Tibial nerve (tissue), 4 donors: Measurements from ENCODE around the gene SMG1. TPM values are rescaled to one million over a fixed set of nuclear protein-coding genes. Genes with fewer than 3 reads are reported as not detected.
"Not testable (repeated sequence)": the region's sequence is repeated elsewhere in the genome, so short reads cannot be mapped to it uniquely, and the experiment has no call there.

Source experiments
- DNase-seq, 2 donors: peaks; one replicate each; pipeline ENCODE4 v3.0.0-alpha.2; 2019; ENCODE audit warnings: low spot score in 2 of 2
- H3K27ac ChIP-seq, 4 donors: fragments of 200-600 bp; sonication (generic) in 3 of 4; one replicate each; pipeline ENCODE4 v1.5.1; 2017 to 2019; ENCODE audit warnings: mild to moderate bottlenecking in 1 of 4
- H3K27me3 ChIP-seq, 2 donors: fragments of 200-600 bp; sonication (generic) in 1 of 2; one replicate each; pipeline versions ENCODE4 v1.5.1 to v1.6.0; 2017 to 2019
- H3K36me3 ChIP-seq, 3 donors: fragments of 200-600 bp; sonication (generic); one replicate each; pipeline ENCODE4 v1.5.1; 2018 to 2019
- H3K4me1 ChIP-seq, 4 donors: fragments of 200-600 bp; sonication (generic) in 3 of 4; one replicate each; pipeline ENCODE4 v1.5.1; 2017 to 2019
- H3K4me3 ChIP-seq, 4 donors: fragments of 200-600 bp; sonication (generic) in 3 of 4; one replicate each; pipeline ENCODE4 v1.5.1; 2017 to 2019; ENCODE audit warnings: mild to moderate bottlenecking in 1 of 4, moderate library complexity in 1 of 4
- H3K9me3 ChIP-seq, 4 donors: fragments of 200-600 bp; sonication (generic) in 3 of 4; one replicate each; pipeline ENCODE4 v1.5.1; 2017 to 2019
- CTCF ChIP-seq, 5 experiments: fragments of 200-600 bp in 3 of 5; fragments of 450-650 bp in 2 of 5; sonication (generic) in 3 of 5; IDR thresholded peaks; one replicate each; pipeline ENCODE4 v1.5.1; 2016 to 2019; ENCODE audit warnings: antibody characterized with exemption in 5 of 5, mild to moderate bottlenecking in 3 of 5, moderate library complexity in 2 of 5
- EP300 ChIP-seq, 2 donors: sonication (generic); formaldehyde crosslinking; IDR thresholded peaks; one replicate each; pipeline ENCODE4 v1.6.1; 2017; ENCODE audit warnings: antibody characterized with exemption in 2 of 2, mild to moderate bottlenecking in 1 of 2
- POLR2A ChIP-seq, 2 donors: fragments of 450-650 bp; IDR thresholded peaks; one replicate each; pipeline ENCODE4 v1.6.1; 2017; ENCODE audit warnings: antibody characterized with exemption in 2 of 2, mild to moderate bottlenecking in 2 of 2, moderate library complexity in 2 of 2
- WGBS, 2 donors: methylation state at CpG; one replicate each; pipeline ENCODE4 v1.1.5; 2018; 5-methylcytosine and 5-hydroxymethylcytosine counted together
- total RNA-seq, 4 donors: library from RNA; depleted of rRNA; stranded (reverse); fragments of >200 nt; gene quantifications; one replicate each; pipeline ENCODE4 v1.1.0, GENCODE V29; 2016

Gene SMG1
- total RNA-seq: 100 to 1,000 TPM in 1 of 4 donors, 10 to 100 TPM in 3; 83.5 to 101 (median 89.4) TPM

- peak; percentile 86 to 87 for DNase-seq
- peaks cover 0 to 18% (median 7%) of the 10 kb centered on the region in 4 donors for H3K4me1 ChIP-seq
- H3K27ac ChIP-seq: peak within 1 kb of the TSS; percentile 35 to 96 (median 93)
- peak within 1 kb of the TSS; percentile 82 to 94 (median 88) for H3K4me3 ChIP-seq
- not testable (repeated sequence) for H3K9me3 ChIP-seq, H3K27me3 ChIP-seq, H3K36me3 ChIP-seq
- WGBS, 2 donors: 0 to 1% methylated on average over 65 to 103 of the region's 104 CpGs
- peak; percentile 65 to 89 for TF ChIP-seq POLR2A (IDR thresholded peaks at IDR 0.05)
- peak in 1 of 5 experiments; percentile 20 for TF ChIP-seq CTCF (IDR thresholded peaks at IDR 0.05)
- TF ChIP-seq EP300 (IDR thresholded peaks at IDR 0.05): peak; percentile 9 to 71
Measured at GRCh38 chr16:18925986-18926865, at the start of gene SMG1. TSS of gene SMG1 (minus strand) at chr16:18926408. CDS start at chr16:18926041, 367 bp downstream.

GRCh38 chr16:18975109-18975508 lies 48.9 kb upstream of the SMG1 start:
- no peaks in the 10 kb centered on the region for H3K9me3 ChIP-seq
- no peaks in the 10 kb centered on the region for H3K4me1 ChIP-seq
- H3K36me3 ChIP-seq: no peaks in the 10 kb centered on the region
- peaks cover 0 to 11% of the 10 kb centered on the region in 2 donors for H3K27me3 ChIP-seq
- H3K27ac ChIP-seq: no peak overlapping the region
- DNase-seq: no peak
- TF ChIP-seq CTCF (IDR thresholded peaks at IDR 0.05) (no peak), POLR2A (IDR thresholded peaks at IDR 0.05) (no peak)
- WGBS, 2 donors: 51% methylated on average over 3 of the region's 3 CpGs
- no peak overlapping the region for H3K4me3 ChIP-seq

- H3K4me1 ChIP-seq: peaks cover 0 to 3% (median 0%) of the 10 kb centered on the region in 4 donors
- no peak for DNase-seq
- TF ChIP-seq CTCF (IDR thresholded peaks at IDR 0.05) (no peak), EP300 (IDR thresholded peaks at IDR 0.05) (no peak), POLR2A (IDR thresholded peaks at IDR 0.05) (no peak)
- H3K9me3 ChIP-seq: no peaks in the 10 kb centered on the region
- no peaks in the 10 kb centered on the region for H3K36me3 ChIP-seq
- no peak overlapping the region for H3K4me3 ChIP-seq
- H3K27ac ChIP-seq: no peak overlapping the region
- H3K27me3 ChIP-seq: no peaks in the 10 kb centered on the region
- WGBS, 2 donors: 59 to 61% methylated on average over 4 of the region's 4 CpGs
Measured at GRCh38 chr16:18969855-18970240, 43.6 kb upstream of the SMG1 start.

GRCh38 chr16:18969050-18969854 lies 43.0 kb upstream of the SMG1 start:
- Histone ChIP-seq H3K27me3 (no peaks in the 10 kb centered on the region), H3K27ac (no peak overlapping the region), H3K9me3 (no peaks in the 10 kb centered on the region), H3K4me3 (peak overlapping the region; percentile 8 to 44 (median 22)), H3K4me1 (peaks cover 0 to 3% (median 0%) of the 10 kb centered on the region in 4 donors), H3K36me3 (no peaks in the 10 kb centered on the region)
- peak; percentile 87 to 95 for DNase-seq
- 20 to 23% methylated on average over 18 of the region's 18 CpGs for WGBS, 2 donors
- TF ChIP-seq EP300 (IDR thresholded peaks at IDR 0.05) (peak; percentile 16 to 49), CTCF (IDR thresholded peaks at IDR 0.05) (peak; percentile 77 to 94 (median 92)), POLR2A (IDR thresholded peaks at IDR 0.05) (no peak)
